ENCODE data around the gene FEN1.

The FEN1 gene

GRCh38 chr11:61794579-61794978, 1.9 kb downstream of the FEN1 start:
- DNase-seq (ENCODE audit: low read depth): no peak

- DNase-seq (ENCODE audit: low read depth): no peak
These were observed 2.7 kb downstream of the FEN1 start for GRCh38 chr11:61795459-61795858.

- DNase-seq (ENCODE audit: low read depth): no peak
These were observed 3.3 kb downstream of the FEN1 start for GRCh38 chr11:61795876-61796526.

DNA sequence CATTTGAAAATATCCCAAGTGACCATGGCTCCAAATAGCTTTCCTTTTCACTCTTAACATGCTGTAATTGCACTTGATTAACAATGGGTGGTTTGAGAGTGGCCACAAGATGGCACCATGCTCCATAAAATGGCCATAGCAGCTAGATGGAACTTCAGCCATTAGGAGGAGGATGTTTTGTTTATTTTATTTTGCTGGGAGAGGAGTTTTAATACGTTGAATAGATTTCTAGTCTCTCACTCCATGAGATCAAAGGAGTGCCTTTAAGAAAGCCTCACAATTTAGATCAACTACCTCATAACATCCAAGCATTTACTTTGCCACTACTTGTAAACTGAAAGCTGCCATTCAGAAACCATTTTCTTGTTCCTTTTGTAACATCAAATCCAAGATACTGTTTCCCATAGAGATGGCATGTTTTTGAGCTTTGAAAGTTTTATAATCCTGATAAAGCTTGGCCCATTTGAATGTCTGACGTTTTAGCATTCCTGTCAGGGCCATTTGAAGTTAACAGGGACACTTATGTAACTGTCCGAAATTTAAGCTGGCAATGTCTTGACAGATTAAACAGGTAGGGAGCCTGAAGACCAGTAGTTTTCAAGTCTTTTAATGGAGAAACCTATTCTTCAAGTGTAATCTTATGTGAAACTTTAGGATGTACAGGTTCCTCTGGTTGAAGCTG, 4.7 kb downstream of the FEN1 start:
- DNase-seq (ENCODE audit: low read depth): peak; percentile 38

DNA sequence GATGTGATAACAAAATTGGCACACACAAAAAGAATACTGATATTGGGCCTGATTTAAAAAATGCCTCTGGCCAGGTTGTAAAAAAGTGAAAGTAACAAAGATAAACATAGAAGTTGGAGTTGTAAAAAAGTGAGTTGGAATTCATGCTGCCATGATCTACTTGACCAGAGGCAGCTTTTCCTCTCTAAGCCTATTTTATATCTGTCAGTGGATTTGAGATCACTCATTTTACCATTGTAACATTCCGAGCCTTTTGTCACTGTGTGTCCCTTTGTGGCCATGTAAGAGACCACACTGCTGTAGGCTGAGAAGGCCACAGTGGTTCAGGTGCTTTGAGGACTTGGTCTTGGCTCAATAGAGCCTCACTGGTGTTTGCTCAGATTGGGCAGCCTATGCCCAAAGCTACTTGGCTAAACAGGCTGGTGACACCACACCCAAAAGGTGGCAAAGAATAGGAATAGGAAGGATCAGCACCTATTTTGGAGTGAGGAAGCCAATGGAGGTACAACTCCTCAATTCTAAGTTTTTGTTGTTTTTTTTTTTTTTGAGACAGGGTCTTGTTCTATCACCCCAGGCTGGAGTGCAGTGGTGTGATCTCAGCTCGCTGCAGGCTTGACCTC, 7.1 kb downstream of the FEN1 start:
- DNase-seq (ENCODE audit: low read depth): no peak

DNA sequence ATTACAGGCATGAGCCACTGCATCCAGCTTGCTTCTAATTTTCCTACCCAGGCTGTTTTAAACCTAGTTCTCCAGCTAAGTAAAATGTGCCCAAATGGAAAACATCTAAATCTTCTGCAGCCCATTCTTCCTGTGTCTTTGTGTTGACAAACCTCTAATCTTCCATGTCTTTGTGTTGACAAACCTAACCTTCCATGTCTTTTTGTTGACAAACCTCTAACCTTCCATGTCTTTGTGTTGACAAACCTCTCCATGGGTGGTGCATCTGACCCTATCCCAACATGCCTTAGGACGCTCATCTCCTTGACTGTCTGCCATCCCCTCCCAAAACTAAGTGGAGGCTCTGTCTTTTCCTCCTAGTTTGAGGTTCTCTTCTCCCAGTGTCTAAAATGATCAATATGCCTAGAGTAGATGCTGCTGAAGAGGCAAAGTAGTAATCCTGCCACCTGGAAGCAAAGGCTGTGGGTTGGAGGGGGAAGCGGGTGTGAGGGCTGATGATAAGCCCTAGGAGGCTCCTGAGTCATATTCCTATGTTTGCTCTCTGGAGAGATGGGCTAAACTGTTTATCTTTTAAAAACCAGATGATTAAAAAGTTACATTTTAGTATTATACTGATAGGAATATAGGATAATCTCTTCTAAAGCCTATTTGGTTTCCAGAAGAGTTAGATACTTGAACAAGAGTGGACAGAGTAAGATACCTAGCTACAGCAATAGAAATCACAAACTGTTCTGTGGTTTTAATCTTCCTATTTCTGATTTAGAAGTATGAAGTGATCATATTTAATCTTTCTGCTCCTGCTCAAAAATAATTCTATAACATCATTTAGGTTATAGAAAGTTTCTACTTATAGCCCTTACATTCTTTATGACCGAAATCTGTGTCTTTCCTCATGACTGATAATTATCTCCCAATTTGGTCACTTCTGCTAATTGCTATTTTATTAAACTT, 7.9 kb downstream of the FEN1 start:
- no peak for DNase-seq (ENCODE audit: low read depth)

GRCh38 chr11:61802605-61803004, 9.9 kb downstream of the FEN1 start:
- DNase-seq (ENCODE audit: low read depth): no peak

- DNase-seq (ENCODE audit: low read depth): no peak
These were observed 11.4 kb downstream of the FEN1 start for GRCh38 chr11:61803889-61804647.

DNA sequence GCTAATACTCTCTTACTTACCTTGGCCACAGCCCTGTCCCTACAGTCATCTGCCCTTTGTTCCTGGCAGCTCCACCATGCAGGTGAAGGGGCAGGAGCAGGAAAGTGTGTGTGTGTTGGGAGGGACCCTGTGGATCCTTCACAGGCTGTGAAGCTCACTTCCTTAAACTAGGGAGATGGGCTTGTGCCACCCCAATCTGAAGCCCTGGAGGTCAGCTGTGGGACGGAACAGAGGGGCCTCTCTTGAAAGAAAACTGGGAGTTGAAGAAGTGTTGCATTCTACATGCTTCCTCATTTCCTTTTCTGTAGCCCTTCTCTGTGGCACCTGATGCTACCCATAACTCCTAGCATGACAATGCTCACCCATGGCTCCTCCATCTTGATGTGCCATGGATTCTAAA, 12.4 kb downstream of the FEN1 start:
- no peak for DNase-seq (ENCODE audit: low read depth)

GRCh38 chr11:61806785-61807184, 14.1 kb downstream of the FEN1 start:
- DNase-seq (ENCODE audit: low read depth): no peak

DNA sequence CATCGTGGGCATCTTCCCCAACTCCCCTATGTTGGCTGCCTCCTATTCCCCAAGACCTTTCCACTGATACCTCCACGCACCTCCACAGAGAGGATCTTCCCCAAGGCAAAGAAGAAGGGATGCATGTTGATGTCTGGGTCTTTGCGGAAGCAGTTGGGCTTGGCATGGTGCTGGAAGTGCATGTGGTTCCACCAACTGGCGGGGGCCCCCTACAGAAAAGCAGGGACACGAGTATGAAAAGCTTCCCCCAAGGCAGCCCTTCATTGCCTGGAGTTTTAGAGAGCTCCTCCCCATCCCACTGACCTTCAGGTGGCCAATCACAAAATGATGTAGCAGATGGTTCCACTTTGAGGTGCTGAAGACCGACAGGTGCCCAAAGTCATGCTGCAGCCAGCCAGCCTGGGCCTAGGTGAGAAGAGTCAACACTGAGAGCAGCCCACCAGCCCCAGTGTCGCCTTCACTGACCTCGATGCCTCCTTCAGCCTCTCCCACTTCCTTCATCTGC, 18.0 kb downstream of the FEN1 start:
- DNase-seq (ENCODE audit: low read depth): no peak

DNA sequence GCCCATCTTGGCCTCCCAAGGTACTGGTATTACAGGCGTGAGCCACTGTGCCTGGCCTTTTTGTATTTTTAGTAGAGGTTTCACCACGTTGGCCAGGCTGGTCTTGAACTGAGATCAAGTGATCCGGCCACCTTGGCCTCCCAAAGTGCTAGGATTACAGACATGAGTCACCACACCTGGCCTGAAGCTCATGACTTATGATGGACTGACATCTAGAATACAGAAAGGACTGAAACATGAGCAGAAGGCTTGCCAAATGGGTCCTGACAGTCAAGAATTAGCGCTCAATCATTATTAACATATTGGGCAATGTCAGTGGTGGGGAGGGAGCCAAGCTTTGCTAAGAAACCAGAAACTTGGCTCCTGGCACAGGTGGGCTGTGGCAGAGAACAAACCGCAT, 19.1 kb downstream of the FEN1 start:
- no peak for DNase-seq (ENCODE audit: low read depth)

- DNase-seq (ENCODE audit: low read depth): no peak
These were observed 20.2 kb downstream of the FEN1 start for GRCh38 chr11:61812736-61813411.

DNA sequence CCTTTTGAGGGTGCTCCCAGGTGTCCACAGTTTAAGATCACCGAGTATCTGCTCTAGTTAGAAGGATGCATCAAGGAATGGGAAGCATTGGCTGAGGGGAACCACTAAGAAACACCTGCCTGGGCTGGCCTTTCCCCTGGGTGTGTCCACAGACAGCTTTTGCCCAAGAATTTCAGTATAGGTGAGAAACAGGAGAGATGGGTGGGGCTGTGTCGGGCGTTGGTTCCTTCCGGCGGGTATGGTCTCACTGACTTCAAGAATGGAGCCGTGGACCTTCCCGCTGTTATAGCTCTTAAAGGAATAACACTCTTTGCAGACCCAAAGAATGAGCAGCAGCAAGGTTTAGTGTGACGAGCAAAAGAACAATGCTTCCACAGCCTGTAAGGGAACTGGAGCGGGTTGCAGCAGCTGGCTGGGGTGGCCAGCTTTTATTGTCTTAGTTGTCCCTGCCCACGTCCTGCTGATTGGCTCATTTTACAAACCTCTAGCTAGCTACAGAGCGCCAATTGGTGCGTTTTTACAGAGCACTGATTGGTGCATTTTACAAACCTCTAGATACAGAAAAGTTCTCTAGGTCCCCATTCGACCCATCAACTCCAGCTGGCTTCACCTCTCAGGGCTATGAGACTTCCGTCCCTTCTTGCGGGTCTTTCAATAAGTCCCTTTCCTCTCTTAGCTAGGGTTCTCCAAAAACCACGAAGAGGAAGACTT, 21.7 kb downstream of the FEN1 start:
- no peak for DNase-seq (ENCODE audit: low read depth)

- no peak for DNase-seq (ENCODE audit: low read depth)
These were observed 22.5 kb downstream of the FEN1 start for GRCh38 chr11:61814958-61815789.

DNA sequence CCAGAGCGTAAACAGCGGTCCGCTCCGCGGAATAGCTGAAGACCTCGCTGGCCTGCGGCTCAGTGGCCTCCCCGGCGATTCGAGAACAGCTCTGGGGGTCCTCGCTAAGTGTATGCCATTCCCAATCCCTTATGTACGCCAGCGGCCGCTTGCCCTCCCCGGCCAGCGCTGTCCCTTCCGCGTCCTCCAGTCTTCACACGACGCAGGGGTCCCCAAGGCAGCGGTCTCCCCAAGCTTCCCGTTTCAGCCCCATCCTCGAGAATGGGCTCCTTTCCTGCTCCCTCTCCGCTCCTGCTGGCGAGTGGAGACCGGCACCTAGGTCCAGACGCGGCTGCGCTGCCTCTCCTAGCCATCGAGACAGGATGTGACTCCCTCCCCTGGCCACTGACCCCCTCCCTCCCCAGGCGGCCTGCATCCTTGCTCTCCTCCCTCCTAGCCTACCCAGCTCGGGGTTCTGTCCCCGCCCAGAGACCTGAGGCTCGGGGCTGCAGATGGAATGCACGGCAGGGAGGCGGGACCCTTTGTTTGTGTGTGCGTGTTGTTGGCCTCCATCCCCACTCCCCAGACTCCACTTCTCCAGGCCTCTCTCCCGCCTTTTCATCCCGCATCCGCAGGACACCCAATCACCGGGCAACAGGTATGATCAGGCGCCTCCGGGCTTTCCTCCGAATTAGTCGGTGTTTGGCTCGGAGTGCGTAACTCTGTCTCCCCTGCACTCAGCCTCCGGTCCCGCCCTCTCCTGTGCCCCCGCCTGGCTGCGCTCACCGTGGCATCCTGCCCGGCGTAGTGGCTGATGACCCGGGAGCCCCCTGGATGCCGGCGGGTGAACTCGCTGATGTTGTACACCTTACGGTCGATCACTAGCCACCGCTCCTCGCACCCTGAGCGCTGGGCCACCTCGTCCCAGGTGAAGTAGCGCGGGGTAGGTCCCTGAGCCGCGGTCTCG, 23.4 kb downstream of the FEN1 start:
- no peak for DNase-seq (ENCODE audit: low read depth)

DNA sequence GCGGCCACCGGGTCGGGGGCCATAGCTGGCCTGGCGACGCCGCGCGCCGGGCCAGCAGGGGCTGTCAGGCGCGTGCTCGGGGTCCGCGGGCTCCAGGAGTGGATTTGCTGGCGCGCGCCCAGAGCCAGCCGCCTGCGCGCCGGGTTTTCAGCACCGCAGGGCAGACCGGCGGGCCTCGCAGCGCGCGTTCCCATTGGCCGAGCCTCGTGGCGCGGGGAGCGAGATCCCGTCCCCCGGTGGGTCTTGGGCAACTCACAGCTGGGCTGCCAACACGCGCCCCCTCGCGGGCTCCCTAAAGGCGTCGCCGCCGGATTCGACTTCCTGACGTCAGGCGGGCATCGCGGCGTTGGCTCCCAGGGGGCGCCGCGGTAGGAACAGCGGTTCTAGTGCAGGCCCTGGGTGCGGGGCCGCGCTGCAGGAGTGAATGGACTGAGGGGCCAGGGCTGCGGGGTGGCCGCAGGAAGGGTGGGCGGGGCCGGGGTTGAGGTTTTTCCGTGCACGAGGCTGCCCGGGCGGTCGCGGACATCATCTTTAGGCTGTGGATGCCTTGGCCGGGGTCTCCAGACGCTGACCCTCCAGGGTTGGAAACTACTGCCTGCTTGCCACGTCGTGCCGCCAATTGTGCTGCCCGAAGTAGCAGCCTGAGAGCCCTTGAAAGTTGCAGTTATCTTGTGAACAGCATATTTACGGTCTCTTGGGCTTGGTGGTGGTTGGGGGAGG, 24.2 kb downstream of the FEN1 start, which contains the start of gene FADS1:
TSS of gene FADS1 (minus strand) at position 268 of the 720 bp plus-strand sequence. CDS start at position 194, 74 bp downstream.
- peak; percentile 64 for DNase-seq (ENCODE audit: low read depth)

All from activated T-cell treated with anti-CD3 and anti-CD28 coated beads for 24 hours (primary cell).